GM19395 (cell line): Measurements from ENCODE around the gene ZFHX3.

Experiments
- ATAC-seq: cut with Tn5 transposase; IDR thresholded peaks from one replicate; pipeline ENCODE4 v1.9.1; 2021; ENCODE audit warnings: mild to moderate bottlenecking, moderate library complexity; ENCODE audit not compliant: unreplicated experiment

The ZFHX3 gene

GRCh38 chr16:72814226-72814625, 233.7 kb downstream of the ZFHX3 start:
- no peak for ATAC-seq

GRCh38 chr16:72812672-72813071, 235.3 kb downstream of the ZFHX3 start:
- ATAC-seq, result no peak

DNA sequence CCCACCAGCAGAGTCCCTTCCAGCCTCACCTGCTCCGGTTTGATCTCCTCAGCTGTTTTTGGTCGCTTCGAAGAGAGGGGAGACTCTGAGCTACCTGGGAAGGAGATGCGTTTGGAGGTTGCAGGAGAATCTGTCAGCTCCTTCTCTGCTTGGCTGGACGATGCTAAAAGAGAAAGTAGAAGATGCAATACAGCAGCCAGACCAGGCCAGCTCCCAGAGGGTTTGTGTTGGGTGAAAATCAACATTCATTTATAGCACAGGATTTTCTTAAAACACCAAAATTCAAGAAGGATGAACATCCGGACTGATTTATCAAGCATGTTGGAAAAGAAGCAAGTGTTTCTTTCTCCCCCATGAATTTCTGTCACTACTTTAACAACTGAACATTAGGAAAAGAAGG, 236.1 kb downstream of the ZFHX3 start:
- ATAC-seq, result no peak

GRCh38 chr16:72811188-72811720, 236.7 kb downstream of the ZFHX3 start:
- ATAC-seq, result no peak

- ATAC-seq, result no peak
Observed at GRCh38 chr16:72810480-72810879, 237.4 kb downstream of the ZFHX3 start.

DNA sequence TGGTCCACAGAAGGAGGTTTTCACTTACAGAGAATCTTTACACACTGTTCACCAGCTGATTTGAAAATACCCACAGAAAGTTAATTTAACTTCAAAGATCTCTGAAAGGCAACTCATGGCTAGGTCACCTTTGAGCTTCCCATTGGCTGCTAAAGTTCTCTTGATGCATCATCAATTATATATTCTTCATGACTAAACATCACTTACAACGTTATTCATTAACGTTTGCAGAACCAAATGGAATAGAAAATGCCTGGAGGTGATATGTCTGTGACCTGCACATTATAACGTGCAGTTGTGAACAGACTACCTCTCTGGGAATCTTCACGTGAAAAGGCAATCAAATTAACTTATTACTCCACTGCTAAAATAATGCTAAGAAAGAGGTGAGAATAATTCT, 238.5 kb downstream of the ZFHX3 start:
- no peak for ATAC-seq

- no peak for ATAC-seq
Observed at GRCh38 chr16:72808754-72809153, 239.2 kb downstream of the ZFHX3 start.

DNA sequence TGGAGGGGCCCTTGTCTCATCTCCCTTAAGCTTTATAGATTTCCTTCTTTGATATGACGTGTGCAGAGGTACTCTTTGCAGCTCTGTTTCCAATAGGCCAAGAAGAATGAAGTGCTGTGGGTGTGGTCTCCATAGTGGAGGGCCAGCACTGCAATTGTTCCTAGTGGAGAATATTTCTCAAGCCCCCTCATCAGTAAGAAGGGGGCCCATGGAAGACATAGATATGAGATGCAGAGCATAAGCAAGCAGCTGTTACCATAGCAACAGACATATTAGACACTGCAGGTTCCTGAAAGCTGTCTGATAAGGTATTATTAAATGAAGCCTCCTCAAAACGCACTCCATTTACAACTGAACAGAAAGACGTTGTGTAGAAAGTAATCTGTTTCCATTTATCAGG, 240.7 kb downstream of the ZFHX3 start:
- no peak for ATAC-seq

DNA sequence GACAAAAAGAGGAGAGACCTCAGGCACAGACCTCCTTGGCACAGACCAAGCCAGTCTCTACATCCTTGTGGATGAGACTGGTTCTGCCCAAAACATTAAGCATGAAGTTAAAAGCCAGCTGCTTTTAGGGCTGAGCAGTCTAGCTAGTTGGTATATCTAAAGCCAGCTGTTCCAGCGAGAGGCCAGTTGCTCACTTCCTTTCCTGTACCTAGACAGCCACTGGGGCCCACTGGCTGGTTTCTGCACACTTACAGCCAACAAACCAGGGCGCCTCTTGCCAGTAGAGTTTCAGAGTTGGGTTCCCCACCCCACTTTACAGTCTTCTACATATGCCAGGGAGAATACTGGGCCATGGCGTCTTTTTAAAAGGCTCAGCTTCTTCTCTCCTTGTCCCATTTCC, 242.4 kb downstream of the ZFHX3 start:
- ATAC-seq, result no peak

DNA sequence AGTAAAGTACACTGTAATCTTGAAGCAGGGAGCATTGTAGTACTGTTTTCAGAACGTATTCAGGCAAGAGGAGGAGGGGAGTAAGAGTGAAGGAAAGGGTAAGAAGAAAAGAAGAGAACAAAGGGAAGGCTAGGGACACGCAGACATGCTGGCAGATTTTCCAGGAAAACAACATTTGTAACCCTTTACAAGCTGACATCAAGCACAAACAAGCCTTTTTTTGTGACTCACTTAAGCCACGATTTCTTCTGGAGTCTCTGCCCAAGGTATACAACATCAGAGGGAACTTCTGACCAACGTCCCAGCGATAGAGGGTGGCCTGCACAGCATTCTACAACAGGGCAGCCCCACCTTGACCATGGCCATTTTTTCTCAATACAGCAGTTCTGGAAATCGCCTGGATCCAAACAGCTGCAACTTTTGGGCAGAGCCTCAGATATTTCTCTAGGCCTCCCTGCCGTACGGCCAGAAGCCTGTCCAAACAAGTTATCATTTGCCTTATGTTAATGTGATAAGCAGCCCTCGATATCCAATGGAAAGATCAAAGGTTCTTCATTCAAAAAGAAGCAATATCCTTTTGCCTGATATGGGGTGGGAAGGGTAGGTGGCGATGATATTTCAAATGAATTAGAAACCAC, 247.3 kb downstream of the ZFHX3 start:
- no peak for ATAC-seq

DNA sequence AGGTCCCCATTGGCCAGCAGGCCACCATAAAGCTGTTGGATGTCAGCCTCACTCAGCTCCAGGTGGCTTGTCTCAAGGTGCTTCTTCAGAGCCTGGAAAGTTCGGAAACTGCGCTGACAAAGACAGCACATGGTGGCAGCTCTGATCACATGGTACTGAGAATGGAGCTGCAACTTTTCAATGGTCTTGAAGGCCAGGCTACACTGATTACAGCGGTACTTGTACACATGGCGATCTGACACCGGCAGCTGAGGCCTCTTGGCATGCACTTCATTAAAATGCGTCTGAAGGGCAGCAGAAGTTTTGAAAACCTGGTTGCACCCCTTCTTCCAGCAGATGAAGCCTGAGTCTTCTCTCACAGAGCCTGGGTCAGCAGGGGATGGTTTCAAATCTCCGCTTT, 249.7 kb downstream of the ZFHX3 start:
- no peak for ATAC-seq

DNA sequence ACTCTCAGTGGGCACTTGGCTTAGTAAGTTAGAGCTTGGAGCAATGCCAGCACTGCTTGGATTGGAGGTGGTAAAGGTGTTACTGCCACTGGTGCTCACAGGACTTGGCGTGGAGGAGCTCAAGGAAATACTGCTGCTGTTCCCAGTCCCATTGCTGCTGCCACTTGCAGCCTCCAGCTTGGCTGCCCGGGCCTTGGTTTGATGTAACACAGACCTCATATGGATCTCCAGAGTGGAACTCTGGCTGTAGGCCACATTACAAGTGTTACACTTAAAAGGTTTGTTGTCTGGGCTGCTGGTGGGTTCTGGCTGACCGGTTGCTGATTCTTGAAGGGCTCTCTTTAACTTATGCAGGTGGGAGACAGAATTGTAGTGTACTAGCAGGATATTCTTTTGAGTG, 250.3 kb downstream of the ZFHX3 start:
- no peak for ATAC-seq

GRCh38 chr16:72796222-72796621, 251.7 kb downstream of the ZFHX3 start:
- ATAC-seq, result no peak

- ATAC-seq, result no peak
Observed at GRCh38 chr16:72794986-72795385, 252.9 kb downstream of the ZFHX3 start.

DNA sequence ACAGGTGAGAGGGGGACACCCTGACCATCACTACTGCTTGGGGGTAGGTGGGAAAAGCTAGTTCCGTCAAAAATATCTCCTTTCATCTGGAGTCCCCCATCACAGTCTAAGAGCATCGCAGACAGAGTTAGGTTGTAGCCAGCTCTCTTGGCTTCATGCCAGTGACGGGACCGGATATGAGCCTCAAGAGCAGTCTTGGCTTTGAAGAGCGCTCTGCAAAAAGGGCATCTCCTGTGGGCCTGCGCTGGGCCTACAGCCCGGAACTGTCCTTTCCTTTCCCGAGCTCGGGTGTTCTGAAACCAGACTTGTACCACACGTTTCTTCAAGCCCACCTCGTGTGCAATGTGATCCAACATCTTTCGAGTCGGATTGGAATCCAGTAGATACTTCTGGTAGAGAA, 253.6 kb downstream of the ZFHX3 start:
- no peak for ATAC-seq

- no peak for ATAC-seq
Observed at GRCh38 chr16:72793716-72794115, 254.2 kb downstream of the ZFHX3 start.

GRCh38 chr16:72793017-72793416, 254.9 kb downstream of the ZFHX3 start:
- ATAC-seq, result no peak

DNA sequence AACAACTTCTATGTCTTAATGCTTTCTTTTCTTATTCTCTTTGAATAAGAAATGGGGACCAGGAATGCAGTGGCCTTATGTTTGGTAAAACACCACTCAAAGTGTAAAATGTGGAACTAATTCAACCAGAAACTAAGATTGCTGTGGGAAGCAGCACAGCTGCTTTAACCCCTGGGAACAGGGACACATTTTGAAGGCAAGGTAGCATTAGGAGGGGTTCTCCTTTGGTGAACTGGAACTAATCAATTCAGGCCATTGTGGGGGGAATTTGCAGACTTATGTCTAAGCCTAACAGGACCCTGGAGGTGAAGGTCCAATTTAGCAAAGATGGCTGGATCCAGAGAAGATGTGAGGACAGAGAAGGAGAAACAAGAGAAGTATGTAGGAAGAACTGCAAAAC, 256.1 kb downstream of the ZFHX3 start:
- ATAC-seq, result no peak

DNA sequence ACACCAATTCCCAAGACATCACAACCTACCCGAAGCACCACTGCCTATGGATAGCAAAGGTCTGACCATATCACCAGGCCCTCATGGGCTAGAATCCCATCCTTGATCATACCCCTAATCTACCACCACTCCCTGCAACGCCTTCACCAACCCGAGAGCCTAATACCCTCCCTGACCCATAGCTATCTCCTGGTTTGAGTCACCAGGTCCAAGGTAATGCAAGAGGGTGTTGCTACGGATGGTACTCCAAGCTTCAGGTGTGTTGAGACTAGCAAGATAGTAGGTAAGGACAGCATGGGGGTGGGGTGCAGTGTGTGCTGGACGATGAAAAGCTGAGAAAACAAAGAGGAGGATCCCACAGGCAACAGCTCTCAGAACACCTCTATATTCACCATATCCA, 258.0 kb downstream of the ZFHX3 start:
- no peak for ATAC-seq

DNA sequence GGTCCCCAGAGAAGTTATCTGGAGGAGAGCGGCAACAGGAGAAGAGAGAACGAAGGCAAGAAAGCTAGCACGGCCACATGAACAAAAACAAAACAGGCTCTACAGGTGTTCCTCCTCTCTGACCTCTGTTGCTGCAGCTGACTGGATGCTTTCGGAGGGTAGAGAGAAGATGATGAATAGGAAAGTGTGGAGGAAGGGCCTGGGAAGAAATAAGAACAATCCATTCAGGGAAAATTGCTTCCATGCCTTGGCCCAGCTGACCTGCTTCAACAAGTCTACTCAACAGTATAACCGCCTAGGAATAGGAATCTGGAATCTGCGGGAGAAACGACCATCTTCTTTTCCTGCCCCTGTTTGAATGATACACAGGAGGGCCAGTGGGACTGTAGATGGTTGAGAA, 258.5 kb downstream of the ZFHX3 start:
- no peak for ATAC-seq

DNA sequence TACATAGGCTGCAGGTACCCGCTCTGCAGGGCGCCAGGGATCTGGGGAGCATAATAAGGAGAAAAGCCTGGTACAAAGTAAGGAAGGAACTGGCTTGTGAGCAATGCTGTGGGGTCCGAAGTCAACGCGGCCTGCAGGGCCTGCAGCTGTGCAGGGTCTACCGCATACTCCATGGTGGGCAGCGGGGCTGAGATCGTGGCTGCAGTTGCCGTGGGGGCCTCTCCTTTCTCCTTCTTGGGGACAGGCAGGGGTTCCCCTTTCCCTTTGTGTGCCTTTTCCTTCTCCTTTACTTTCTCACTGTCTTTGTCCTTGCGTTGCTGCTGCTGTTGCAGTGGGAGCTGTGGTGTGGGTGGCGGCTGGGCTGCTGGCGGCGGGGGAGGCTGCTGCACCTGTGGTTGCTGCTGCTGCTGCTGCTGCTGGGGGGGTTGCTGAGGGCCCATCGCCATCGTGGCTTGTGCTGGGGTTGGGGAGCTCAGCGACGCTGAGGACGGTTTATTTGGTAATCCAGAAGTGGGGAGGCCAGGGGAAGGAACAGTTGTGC, 259.6 kb downstream of the ZFHX3 start:
- ATAC-seq, result no peak

GRCh38 chr16:72787514-72788268, 260.2 kb downstream of the ZFHX3 start:
- peak; percentile 90 for ATAC-seq
